GM12865 (cell line): ENCODE data around the gene APOL6.

ENCODE experiments used
- DNase-seq: peaks from one replicate; pipeline ENCODE4 v3.0.0; 2010; ENCODE audit warnings: low read depth
- H3K4me3 ChIP-seq: 2 replicates; pipeline ENCODE4 v1.5.1; 2011; ENCODE audit warnings: mild to moderate bottlenecking, low read depth, low read length, control low read depth
- TF ChIP-seq, protein P1 (sequence below): IDR thresholded peaks from 2 replicates; pipeline ENCODE4 v1.5.1; 2011; ENCODE audit warnings: low read length, control low read depth, low read depth, inconsistent platforms; ENCODE audit not compliant: insufficient read depth; ENCODE audit errors: missing control alignments

The APOL6 gene

DNA sequence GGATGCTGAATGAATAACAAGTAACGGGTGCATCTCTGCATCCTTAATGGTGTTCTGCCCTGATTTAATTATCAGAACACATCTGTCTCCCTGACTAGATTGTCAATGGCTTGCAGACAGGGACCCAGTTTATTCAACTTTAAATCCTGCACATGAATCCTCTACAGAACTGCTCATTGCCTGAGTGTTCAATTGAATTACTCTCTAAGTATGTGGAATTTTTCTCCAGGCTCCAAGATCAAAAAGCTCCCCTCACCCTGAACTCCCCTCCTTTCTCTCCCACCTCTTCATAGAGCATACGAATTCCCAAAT, 42.9 kb upstream of the APOL6 start:
- no peak overlapping the region for H3K4me3 ChIP-seq
- TF ChIP-seq, protein P1, sequence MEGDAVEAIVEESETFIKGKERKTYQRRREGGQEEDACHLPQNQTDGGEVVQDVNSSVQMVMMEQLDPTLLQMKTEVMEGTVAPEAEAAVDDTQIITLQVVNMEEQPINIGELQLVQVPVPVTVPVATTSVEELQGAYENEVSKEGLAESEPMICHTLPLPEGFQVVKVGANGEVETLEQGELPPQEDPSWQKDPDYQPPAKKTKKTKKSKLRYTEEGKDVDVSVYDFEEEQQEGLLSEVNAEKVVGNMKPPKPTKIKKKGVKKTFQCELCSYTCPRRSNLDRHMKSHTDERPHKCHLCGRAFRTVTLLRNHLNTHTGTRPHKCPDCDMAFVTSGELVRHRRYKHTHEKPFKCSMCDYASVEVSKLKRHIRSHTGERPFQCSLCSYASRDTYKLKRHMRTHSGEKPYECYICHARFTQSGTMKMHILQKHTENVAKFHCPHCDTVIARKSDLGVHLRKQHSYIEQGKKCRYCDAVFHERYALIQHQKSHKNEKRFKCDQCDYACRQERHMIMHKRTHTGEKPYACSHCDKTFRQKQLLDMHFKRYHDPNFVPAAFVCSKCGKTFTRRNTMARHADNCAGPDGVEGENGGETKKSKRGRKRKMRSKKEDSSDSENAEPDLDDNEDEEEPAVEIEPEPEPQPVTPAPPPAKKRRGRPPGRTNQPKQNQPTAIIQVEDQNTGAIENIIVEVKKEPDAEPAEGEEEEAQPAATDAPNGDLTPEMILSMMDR = no peak
- DNase-seq = no peak

DNA sequence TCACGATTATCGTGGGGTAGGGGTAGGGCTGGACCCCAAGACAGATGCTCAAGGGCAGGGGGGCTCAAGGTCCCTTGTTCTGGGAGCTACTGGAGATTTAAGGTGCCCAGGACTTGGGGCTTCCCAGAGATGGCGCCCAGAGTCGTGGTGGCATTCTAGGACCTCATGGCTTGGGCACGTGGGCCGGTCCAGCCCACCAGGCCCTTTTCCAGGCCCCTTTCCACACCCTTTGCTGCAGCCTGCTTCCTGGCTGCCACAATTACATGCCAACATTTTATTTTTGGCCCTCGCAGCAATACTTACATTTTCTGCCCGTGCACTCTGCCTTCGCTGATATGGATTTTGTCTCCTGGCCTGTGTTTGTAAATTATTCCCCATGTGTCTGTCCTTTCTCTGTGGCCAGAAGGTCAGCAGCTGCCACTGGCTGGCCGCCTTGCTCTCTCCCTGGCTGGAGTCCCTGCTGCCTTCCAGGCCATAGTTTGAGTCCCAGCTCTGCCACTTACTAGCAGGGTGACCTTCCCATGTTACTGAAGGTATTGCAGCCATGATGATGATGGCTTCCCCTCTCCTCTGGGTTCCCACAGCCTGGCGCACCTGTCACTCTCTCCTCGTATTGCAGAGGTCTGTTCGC, 42.3 kb upstream of the APOL6 start:
- TF ChIP-seq, protein P1 = no peak
- no peak for DNase-seq
- H3K4me3 ChIP-seq = no peak overlapping the region

DNA sequence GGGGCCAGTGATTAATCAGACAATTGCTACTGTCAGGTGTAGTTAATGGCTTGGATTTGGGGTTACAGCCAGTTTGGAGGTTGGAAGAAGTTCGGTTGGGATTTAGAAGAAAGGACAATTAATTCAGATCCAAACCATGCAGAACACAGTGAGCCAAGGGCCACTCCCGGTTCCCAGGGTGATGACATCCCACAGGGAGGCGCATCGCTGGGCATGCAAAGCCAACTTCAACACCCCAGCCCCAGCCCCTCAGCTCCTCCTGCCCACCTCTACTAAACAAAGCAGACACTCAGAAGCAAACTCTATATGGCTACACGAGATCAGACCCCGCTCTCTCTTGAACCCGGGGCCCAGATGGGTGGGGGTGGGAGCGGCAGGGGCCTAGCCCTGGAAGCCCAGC, 41.3 kb upstream of the APOL6 start:
- DNase-seq = no peak
- H3K4me3 ChIP-seq = no peak overlapping the region
- TF ChIP-seq, protein P1 = no peak

DNA sequence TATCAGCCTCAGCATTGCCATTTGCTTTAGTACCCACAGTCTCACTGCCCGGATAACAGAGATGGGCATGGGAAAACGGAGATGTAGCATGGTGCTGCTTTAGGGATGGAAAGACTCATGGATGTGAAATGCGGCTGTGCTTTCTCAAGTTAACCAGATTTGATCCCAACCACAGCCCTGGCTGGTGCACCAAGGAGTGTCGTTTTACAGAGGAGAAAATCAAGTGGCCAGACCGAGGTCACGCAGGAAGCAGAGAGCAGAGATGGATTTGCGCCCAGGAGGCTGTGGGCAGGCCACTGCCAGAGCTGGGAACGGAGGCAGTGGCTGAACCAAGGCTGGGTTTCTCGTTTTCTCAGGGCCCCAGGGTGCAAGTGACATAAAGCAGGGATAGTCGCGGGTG, 40.2 kb upstream of the APOL6 start:
- no peak for DNase-seq
- TF ChIP-seq, protein P1 = no peak
- no peak overlapping the region for H3K4me3 ChIP-seq

DNA sequence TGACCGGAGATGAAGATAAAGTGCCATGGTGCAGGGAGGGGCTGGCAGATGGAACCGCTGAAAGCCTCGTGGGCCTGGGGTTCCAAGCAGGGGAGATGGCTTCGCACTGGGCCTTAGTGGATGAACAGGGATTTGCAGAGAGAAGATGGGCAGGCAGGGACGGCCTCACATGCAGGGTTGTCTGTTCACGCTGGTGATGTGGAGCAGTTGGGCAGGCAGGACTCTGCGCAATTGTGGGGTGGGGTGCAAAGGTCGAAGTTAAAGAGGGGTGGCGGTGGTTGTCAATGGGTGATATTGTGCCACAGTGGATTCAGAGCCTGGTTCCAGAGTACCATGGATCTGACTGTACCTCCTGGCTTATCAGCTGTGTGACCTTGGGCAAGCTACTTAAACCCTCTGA, 39.0 kb upstream of the APOL6 start:
- no peak overlapping the region for H3K4me3 ChIP-seq
- TF ChIP-seq, protein P1 = no peak
- no peak for DNase-seq

DNA sequence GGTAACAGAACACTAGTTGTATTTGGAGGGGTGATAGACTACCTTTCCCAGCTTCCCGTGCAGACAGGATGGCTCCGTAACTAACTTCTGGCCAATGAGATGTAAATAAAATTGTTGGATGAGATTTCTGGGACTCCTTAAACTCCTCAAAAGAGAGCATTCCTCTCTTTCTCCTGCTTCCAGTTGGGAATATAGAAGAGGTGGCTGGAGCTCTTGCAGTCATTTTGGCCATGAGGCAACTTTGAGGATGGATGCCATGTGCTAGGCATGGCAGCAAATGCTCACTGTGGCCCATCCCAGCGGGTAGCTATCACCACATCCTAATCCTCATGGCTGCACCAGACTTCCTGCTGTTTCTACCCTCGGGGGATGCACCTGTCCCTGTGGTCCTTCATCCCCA, 38.5 kb upstream of the APOL6 start:
- H3K4me3 ChIP-seq = no peak overlapping the region
- TF ChIP-seq, protein P1 = no peak
- no peak for DNase-seq

DNA sequence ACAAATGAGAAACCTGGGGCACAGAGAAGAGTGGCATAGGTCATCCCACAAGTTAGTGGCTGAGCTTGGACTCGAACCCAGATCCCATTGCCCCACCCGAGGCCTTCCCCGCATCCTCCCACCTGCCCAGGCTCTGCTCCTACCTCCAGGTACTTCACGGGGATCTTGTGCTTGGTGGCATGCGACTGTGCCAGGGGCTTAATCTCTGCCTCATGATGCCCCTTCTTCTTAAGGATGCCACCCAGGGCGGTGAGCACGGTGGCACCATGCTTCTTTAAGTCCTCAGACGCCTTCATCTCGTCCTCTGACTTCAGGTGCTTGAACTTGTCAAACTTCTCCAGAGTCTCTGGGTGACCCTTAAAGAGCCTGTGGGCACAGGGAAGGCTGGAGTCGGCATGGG, 37.5 kb upstream of the APOL6 start:
- H3K4me3 ChIP-seq = no peak overlapping the region
- DNase-seq = no peak
- TF ChIP-seq, protein P1 = no peak
